ENCODE results near the gene HTR4.
"Not testable (repeated sequence)": the region's sequence is repeated elsewhere in the genome, so short reads cannot be mapped to it uniquely, and the experiment has no call there.

HTR4 gene

GRCh38 chr5:148532969-148533670 lies 121.2 kb downstream of the HTR4 start:
- no peak for DNase-seq (ENCODE audit: low spot score)

GRCh38 chr5:148529450-148529849 lies 124.9 kb downstream of the HTR4 start:
- DNase-seq (ENCODE audit: low spot score), result not testable (repeated sequence)

- DNase-seq (ENCODE audit: low spot score), result no peak
These were observed 129.6 kb downstream of the HTR4 start for GRCh38 chr5:148524721-148525120.

- DNase-seq (ENCODE audit: low spot score), result no peak
These were observed 131.2 kb downstream of the HTR4 start for GRCh38 chr5:148523139-148523538.

- no peak for DNase-seq (ENCODE audit: low spot score)
These were observed 138.9 kb downstream of the HTR4 start for GRCh38 chr5:148515460-148515859.

GRCh38 chr5:148514344-148514743 lies 140.0 kb downstream of the HTR4 start:
- no peak for DNase-seq (ENCODE audit: low spot score)

- DNase-seq (ENCODE audit: low spot score), result no peak
These were observed 141.8 kb downstream of the HTR4 start for GRCh38 chr5:148512498-148512897.

- no peak for DNase-seq (ENCODE audit: low spot score)
These were observed 142.4 kb downstream of the HTR4 start for GRCh38 chr5:148511810-148512347.

GRCh38 chr5:148509893-148510292 lies 144.4 kb downstream of the HTR4 start:
- no peak for DNase-seq (ENCODE audit: low spot score)

- DNase-seq (ENCODE audit: low spot score), result no peak
These were observed 146.7 kb downstream of the HTR4 start for GRCh38 chr5:148507648-148508047.

- DNase-seq (ENCODE audit: low spot score), result no peak
These were observed 154.9 kb downstream of the HTR4 start for GRCh38 chr5:148499452-148499851.

GRCh38 chr5:148497757-148498156 lies 156.6 kb downstream of the HTR4 start:
- DNase-seq (ENCODE audit: low spot score), result no peak

GRCh38 chr5:148492351-148492750 lies 162.0 kb downstream of the HTR4 start:
- DNase-seq (ENCODE audit: low spot score), result no peak

GRCh38 chr5:148491793-148492184 lies 162.5 kb downstream of the HTR4 start:
- DNase-seq (ENCODE audit: low spot score), result no peak

GRCh38 chr5:148491015-148491792 lies 163.1 kb downstream of the HTR4 start:
- no peak for DNase-seq (ENCODE audit: low spot score)

GRCh38 chr5:148488757-148489156 lies 165.6 kb downstream of the HTR4 start:
- DNase-seq (ENCODE audit: low spot score), result no peak

GRCh38 chr5:148486456-148486855 lies 167.9 kb downstream of the HTR4 start:
- no peak for DNase-seq (ENCODE audit: low spot score)

GRCh38 chr5:148484651-148485050 lies 169.7 kb downstream of the HTR4 start:
- DNase-seq (ENCODE audit: low spot score), result no peak

GRCh38 chr5:148483750-148484149 lies 170.6 kb downstream of the HTR4 start:
- no peak for DNase-seq (ENCODE audit: low spot score)

GRCh38 chr5:148482697-148483462 lies 171.4 kb downstream of the HTR4 start:
- DNase-seq (ENCODE audit: low spot score), result peak; percentile 79

- DNase-seq (ENCODE audit: low spot score), result no peak
These were observed 172.1 kb downstream of the HTR4 start for GRCh38 chr5:148482196-148482595.

- DNase-seq (ENCODE audit: low spot score), result no peak
These were observed 176.9 kb downstream of the HTR4 start for GRCh38 chr5:148477429-148477828.

- no peak for DNase-seq (ENCODE audit: low spot score)
These were observed 178.0 kb downstream of the HTR4 start for GRCh38 chr5:148476302-148476701.
